Measurements from ENCODE around the gene SLC27A1.

GRCh38 chr19:17538684-17539237, 68.4 kb downstream of the SLC27A1 start:
- TF ChIP-seq CTCF (IDR thresholded peaks at IDR 0.05) (no peak), POLR2AphosphoS5 (IDR thresholded peaks at IDR 0.05; ENCODE audit: insufficient read depth in 1 of 2, low read depth in 1 of 2) (no peak)

Data from vagina (tissue), 2 donors.